Caco-2 (cell line): ENCODE results near the gene TMC1. TPM values are rescaled to one million over a fixed set of nuclear protein-coding genes. Genes with fewer than 3 reads are reported as not detected.

Experiments used
- BruUV-seq: library from RNA; stranded (reverse); fragments of 400-500 nt; replicated peaks from 2 replicates; lab custom pipeline; 2021; lab: Mats Ljungman, UMichigan
- CTCF ChIA-PET: fragments of 300-600 bp; sonication (Branson Sonifier 250); formaldehyde crosslinking; loops from one replicate; lab custom pipeline; 2022; ENCODE audit warnings: antibody characterized with exemption; lab: Charles Lee
- POLR2A ChIA-PET: fragments of 300-600 bp; sonication (Branson Sonifier 250); formaldehyde crosslinking; loops from one replicate; lab custom pipeline; 2022; ENCODE audit warnings: antibody characterized with exemption; lab: Charles Lee
- DNase-seq, 2 experiments: peaks; one replicate each; pipeline versions ENCODE4 v3.0.0 to v3.0.0-alpha.2; 2020 to 2022
- H3K27me3 ChIP-seq: replicated peaks from 2 replicates; pipeline ENCODE4 v1.6.0; 2011; ENCODE audit warnings: low read length; ENCODE audit not compliant: control insufficient read depth, insufficient read depth
- H3K36me3 ChIP-seq: 2 replicates; pipeline ENCODE4 v1.5.1; 2011; ENCODE audit warnings: low read length; ENCODE audit not compliant: control insufficient read depth, insufficient read depth
- H3K4me1 ChIP-seq: fragments of 250-450 bp; sonication (Bioruptor Pico); 2 replicates; pipeline ENCODE4 v1.5.1; 2020; ENCODE audit warnings: mild to moderate bottlenecking
- H3K4me3 ChIP-seq: 2 replicates; pipeline ENCODE4 v1.5.1; 2011; ENCODE audit warnings: low read depth, mild to moderate bottlenecking, control low read depth, low read length
- H3K9me3 ChIP-seq: fragments of 250-450 bp; sonication (Bioruptor Pico); 2 replicates; pipeline ENCODE4 v1.5.1; 2020; ENCODE audit warnings: mild to moderate bottlenecking, moderate library complexity
- H3K27ac Mint-ChIP-seq: one replicate; pipeline ENCODE4 v1.8.0; 2022; ENCODE audit warnings: mixed read lengths; ENCODE audit not compliant: unreplicated experiment
- H3K27me3 Mint-ChIP-seq: one replicate; pipeline ENCODE4 v1.8.0; 2022; ENCODE audit warnings: mixed read lengths; ENCODE audit not compliant: insufficient read depth, unreplicated experiment
- H3K36me3 Mint-ChIP-seq: one replicate; pipeline ENCODE4 v1.8.0; 2022; ENCODE audit warnings: mild to moderate bottlenecking, mixed read lengths; ENCODE audit not compliant: insufficient read depth, unreplicated experiment
- H3K4me1 Mint-ChIP-seq: one replicate; pipeline ENCODE4 v1.8.0; 2022; ENCODE audit warnings: low read depth, mixed read lengths; ENCODE audit not compliant: unreplicated experiment
- H3K4me3 Mint-ChIP-seq: one replicate; pipeline ENCODE4 v1.8.0; 2022; ENCODE audit warnings: mild to moderate bottlenecking, moderate library complexity, mixed read lengths; ENCODE audit not compliant: unreplicated experiment
- H3K9me3 Mint-ChIP-seq: one replicate; pipeline ENCODE4 v1.8.0; 2022; ENCODE audit warnings: mixed read lengths; ENCODE audit not compliant: unreplicated experiment
- intact Hi-C: fragments of 100-400 bp; cut with micrococcal nuclease; formaldehyde crosslinking; loops from one replicate; pipeline ENCODE4 v1.10.0; 2022; ENCODE audit not compliant: unreplicated experiment
- total RNA-seq: library from RNA; stranded (reverse); gene quantifications from 2 replicates; pipeline ENCODE4 v1.2.3, GENCODE V29; 2022
- TF ChIP-seq, protein P1 (sequence below), 2 experiments: fragments of 200-600 bp in 1 of 2; IDR thresholded peaks; 1 replicate in 1 of 2; 2 replicates in 1 of 2; pipeline versions ENCODE4 v1.5.1 to v1.8.0; 2011 to 2022; ENCODE audit warnings: antibody characterized with exemption in 1 of 2, control low read depth in 1 of 2, inconsistent platforms in 1 of 2, low read depth in 1 of 2, low read length in 1 of 2, mild to moderate bottlenecking in 1 of 2, moderate library complexity in 1 of 2; ENCODE audit not compliant: insufficient read depth in 1 of 2, severe bottlenecking in 1 of 2, unreplicated experiment in 1 of 2

The TMC1 gene
- total RNA-seq, 1 experiment from 2014 or later = not detected

GRCh38 chr9:72657023-72657422 lies 135.6 kb downstream of the TMC1 start:
- peaks cover 3% of the 10 kb centered on the region for H3K27me3 Mint-ChIP-seq
- intact Hi-C loops = no loop called here
- no peaks in the 10 kb centered on the region for H3K36me3 Mint-ChIP-seq
- Histone ChIP-seq H3K27me3 (no peaks in the 10 kb centered on the region), H3K4me3 (no peak overlapping the region), H3K9me3 (no peaks in the 10 kb centered on the region), H3K36me3 (no peaks in the 10 kb centered on the region), H3K4me1 (no peaks in the 10 kb centered on the region)
- no peaks in the 10 kb centered on the region for H3K4me1 Mint-ChIP-seq
- no peak overlapping the region for H3K27ac Mint-ChIP-seq
- CTCF ChIA-PET = no interaction called here
- no peaks in the 10 kb centered on the region for H3K9me3 Mint-ChIP-seq
- no peak overlapping the region for H3K4me3 Mint-ChIP-seq
- POLR2A ChIA-PET = no interaction called here
- no peak for DNase-seq
- TF ChIP-seq, protein P1, sequence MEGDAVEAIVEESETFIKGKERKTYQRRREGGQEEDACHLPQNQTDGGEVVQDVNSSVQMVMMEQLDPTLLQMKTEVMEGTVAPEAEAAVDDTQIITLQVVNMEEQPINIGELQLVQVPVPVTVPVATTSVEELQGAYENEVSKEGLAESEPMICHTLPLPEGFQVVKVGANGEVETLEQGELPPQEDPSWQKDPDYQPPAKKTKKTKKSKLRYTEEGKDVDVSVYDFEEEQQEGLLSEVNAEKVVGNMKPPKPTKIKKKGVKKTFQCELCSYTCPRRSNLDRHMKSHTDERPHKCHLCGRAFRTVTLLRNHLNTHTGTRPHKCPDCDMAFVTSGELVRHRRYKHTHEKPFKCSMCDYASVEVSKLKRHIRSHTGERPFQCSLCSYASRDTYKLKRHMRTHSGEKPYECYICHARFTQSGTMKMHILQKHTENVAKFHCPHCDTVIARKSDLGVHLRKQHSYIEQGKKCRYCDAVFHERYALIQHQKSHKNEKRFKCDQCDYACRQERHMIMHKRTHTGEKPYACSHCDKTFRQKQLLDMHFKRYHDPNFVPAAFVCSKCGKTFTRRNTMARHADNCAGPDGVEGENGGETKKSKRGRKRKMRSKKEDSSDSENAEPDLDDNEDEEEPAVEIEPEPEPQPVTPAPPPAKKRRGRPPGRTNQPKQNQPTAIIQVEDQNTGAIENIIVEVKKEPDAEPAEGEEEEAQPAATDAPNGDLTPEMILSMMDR (IDR thresholded peaks at IDR 0.05; ENCODE audit: insufficient read depth in 1 of 2, low read depth in 1 of 2, low read length in 1 of 2, severe bottlenecking in 1 of 2, unreplicated experiment in 1 of 2) = no peak
- no TSS peak for BruUV-seq

- ChIA-PET POLR2A (no interaction called here), CTCF (no interaction called here)
- Mint-ChIP-seq H3K4me1 (no peaks in the 10 kb centered on the region), H3K4me3 (no peak overlapping the region), H3K27me3 (peaks cover 3% of the 10 kb centered on the region), H3K27ac (no peak overlapping the region), H3K9me3 (no peaks in the 10 kb centered on the region), H3K36me3 (no peaks in the 10 kb centered on the region)
- Histone ChIP-seq H3K4me3 (no peak overlapping the region), H3K27me3 (no peaks in the 10 kb centered on the region), H3K4me1 (no peaks in the 10 kb centered on the region), H3K9me3 (no peaks in the 10 kb centered on the region), H3K36me3 (no peaks in the 10 kb centered on the region)
- no TSS peak for BruUV-seq
- intact Hi-C loops = no loop called here
- TF ChIP-seq, protein P1 (IDR thresholded peaks at IDR 0.05; ENCODE audit: insufficient read depth in 1 of 2, low read depth in 1 of 2, low read length in 1 of 2, severe bottlenecking in 1 of 2, unreplicated experiment in 1 of 2) = no peak
- no peak for DNase-seq
Measured at GRCh38 chr9:72658703-72659102, 137.3 kb downstream of the TMC1 start.

- intact Hi-C loops = no loop called here
- no peaks in the 10 kb centered on the region for H3K36me3 Mint-ChIP-seq
- Histone ChIP-seq H3K36me3 (no peaks in the 10 kb centered on the region), H3K27me3 (no peaks in the 10 kb centered on the region), H3K9me3 (no peaks in the 10 kb centered on the region), H3K4me1 (no peaks in the 10 kb centered on the region), H3K4me3 (no peak overlapping the region)
- H3K4me1 Mint-ChIP-seq = no peaks in the 10 kb centered on the region
- ChIA-PET CTCF (no interaction called here), POLR2A (no interaction called here)
- no peak overlapping the region for H3K27ac Mint-ChIP-seq
- H3K9me3 Mint-ChIP-seq = no peaks in the 10 kb centered on the region
- DNase-seq = no peak
- peaks cover 3% of the 10 kb centered on the region for H3K27me3 Mint-ChIP-seq
- no peak overlapping the region for H3K4me3 Mint-ChIP-seq
- no TSS peak for BruUV-seq
- TF ChIP-seq, protein P1 (IDR thresholded peaks at IDR 0.05; ENCODE audit: insufficient read depth in 1 of 2, low read depth in 1 of 2, low read length in 1 of 2, severe bottlenecking in 1 of 2, unreplicated experiment in 1 of 2) = no peak
Measured at GRCh38 chr9:72661401-72662135, 140.2 kb downstream of the TMC1 start.
